SK-N-SH treated with all-trans-retinoic acid at 6 μM for 48 hours (cell line): ENCODE results near the gene CTRB2.

Experiments used
- ATAC-seq: fragments of 200-7000 bp; cut with Tn5 transposase; 3 replicates; pipeline ENCODE4 v1.9.1; 2020; ENCODE audit warnings: mild to moderate bottlenecking, moderate library complexity
- ARNTL ChIP-seq: fragments of 450-650 bp; formaldehyde crosslinking; IDR thresholded peaks from 2 replicates; pipeline ENCODE4 v1.5.0; 2020; ENCODE audit warnings: low read depth, mild to moderate bottlenecking, moderate library complexity, borderline replicate concordance
- BACH2 ChIP-seq: fragments of 250-450 bp; sonication (Bioruptor Pico); IDR thresholded peaks from 2 replicates; pipeline ENCODE4 v1.9.0; 2021; ENCODE audit warnings: mild to moderate bottlenecking, borderline replicate concordance
- CSDC2 ChIP-seq: fragments of 250-450 bp; sonication (Bioruptor Pico); IDR thresholded peaks from 2 replicates; pipeline ENCODE4 v1.5.0; 2020; ENCODE audit warnings: mild to moderate bottlenecking, moderate library complexity
- ESRRG ChIP-seq: fragments of 250-450 bp; sonication (Bioruptor Pico); IDR thresholded peaks from 2 replicates; pipeline ENCODE4 v1.6.1; 2021; ENCODE audit warnings: mild to moderate bottlenecking
- GLIS3 ChIP-seq: fragments of 250-450 bp; sonication (Bioruptor Pico); IDR thresholded peaks from 2 replicates; pipeline ENCODE4 v1.5.0; 2020; ENCODE audit warnings: mild to moderate bottlenecking, moderate library complexity
- ISL1 ChIP-seq: fragments of 250-450 bp; sonication (Bioruptor Pico); IDR thresholded peaks from 2 replicates; pipeline ENCODE4 v2.1.2; 2022; ENCODE audit warnings: mild to moderate bottlenecking, moderate library complexity
- POU6F1 ChIP-seq: fragments of 250-450 bp; sonication (Bioruptor Pico); IDR thresholded peaks from 2 replicates; pipeline ENCODE4 v1.8.0; 2021; ENCODE audit warnings: low read depth, mild to moderate bottlenecking, moderate library complexity, borderline replicate concordance
- PPARA ChIP-seq: fragments of 250-450 bp; sonication (Bioruptor Pico); IDR thresholded peaks from 2 replicates; pipeline ENCODE4 v1.5.0; 2020; ENCODE audit warnings: mild to moderate bottlenecking, borderline replicate concordance
- RARB ChIP-seq: fragments of 250-450 bp; sonication (Bioruptor Pico); IDR thresholded peaks from 2 replicates; pipeline ENCODE4 v1.8.0; 2021; ENCODE audit warnings: mild to moderate bottlenecking, moderate library complexity
- SNAI2 ChIP-seq: fragments of 250-450 bp; sonication (Bioruptor Pico); IDR thresholded peaks from 2 replicates; pipeline ENCODE4 v1.5.0; 2020; ENCODE audit warnings: mild to moderate bottlenecking, moderate library complexity
- TCF4 ChIP-seq: fragments of 250-450 bp; sonication (Bioruptor Pico); IDR thresholded peaks from 2 replicates; pipeline ENCODE4 v1.8.0; 2021; ENCODE audit warnings: mild to moderate bottlenecking, moderate library complexity, borderline replicate concordance
- TOX ChIP-seq: fragments of 250-450 bp; sonication (Bioruptor Pico); IDR thresholded peaks from 2 replicates; pipeline ENCODE4 v1.8.0; 2021; ENCODE audit warnings: mild to moderate bottlenecking, moderate library complexity, borderline replicate concordance
- ZC3H10 ChIP-seq: fragments of 250-450 bp; sonication (Bioruptor Pico); IDR thresholded peaks from 2 replicates; pipeline ENCODE4 v1.5.1; 2021; ENCODE audit warnings: mild to moderate bottlenecking, moderate library complexity
- ZFP3 ChIP-seq: fragments of 250-450 bp; sonication (Bioruptor Pico); IDR thresholded peaks from 2 replicates; pipeline ENCODE4 v1.5.0; 2020; ENCODE audit warnings: mild to moderate bottlenecking, moderate library complexity
- ZFP30 ChIP-seq: fragments of 450-650 bp; formaldehyde crosslinking; IDR thresholded peaks from 2 replicates; pipeline ENCODE4 v1.5.0; 2022; ENCODE audit warnings: mild to moderate bottlenecking, moderate library complexity
- ZNF70 ChIP-seq: fragments of 450-650 bp; formaldehyde crosslinking; IDR thresholded peaks from 2 replicates; pipeline ENCODE4 v1.5.0; 2020; ENCODE audit warnings: mild to moderate bottlenecking, moderate library complexity
- ZNF8 ChIP-seq: fragments of 450-650 bp; formaldehyde crosslinking; IDR thresholded peaks from 2 replicates; pipeline ENCODE4 v1.5.0; 2020; ENCODE audit warnings: mild to moderate bottlenecking, moderate library complexity
- TF ChIP-seq, protein P1 (sequence below): fragments of 250-450 bp; sonication (Bioruptor Pico); IDR thresholded peaks from 2 replicates; pipeline ENCODE4 v1.5.0; 2020; ENCODE audit warnings: mild to moderate bottlenecking, moderate library complexity
- TF ChIP-seq, protein P2 (sequence below): fragments of 250-450 bp; sonication (Bioruptor Pico); IDR thresholded peaks from 2 replicates; pipeline ENCODE4 v1.5.1; 2021; ENCODE audit warnings: mild to moderate bottlenecking, moderate library complexity

CTRB2 gene

DNA sequence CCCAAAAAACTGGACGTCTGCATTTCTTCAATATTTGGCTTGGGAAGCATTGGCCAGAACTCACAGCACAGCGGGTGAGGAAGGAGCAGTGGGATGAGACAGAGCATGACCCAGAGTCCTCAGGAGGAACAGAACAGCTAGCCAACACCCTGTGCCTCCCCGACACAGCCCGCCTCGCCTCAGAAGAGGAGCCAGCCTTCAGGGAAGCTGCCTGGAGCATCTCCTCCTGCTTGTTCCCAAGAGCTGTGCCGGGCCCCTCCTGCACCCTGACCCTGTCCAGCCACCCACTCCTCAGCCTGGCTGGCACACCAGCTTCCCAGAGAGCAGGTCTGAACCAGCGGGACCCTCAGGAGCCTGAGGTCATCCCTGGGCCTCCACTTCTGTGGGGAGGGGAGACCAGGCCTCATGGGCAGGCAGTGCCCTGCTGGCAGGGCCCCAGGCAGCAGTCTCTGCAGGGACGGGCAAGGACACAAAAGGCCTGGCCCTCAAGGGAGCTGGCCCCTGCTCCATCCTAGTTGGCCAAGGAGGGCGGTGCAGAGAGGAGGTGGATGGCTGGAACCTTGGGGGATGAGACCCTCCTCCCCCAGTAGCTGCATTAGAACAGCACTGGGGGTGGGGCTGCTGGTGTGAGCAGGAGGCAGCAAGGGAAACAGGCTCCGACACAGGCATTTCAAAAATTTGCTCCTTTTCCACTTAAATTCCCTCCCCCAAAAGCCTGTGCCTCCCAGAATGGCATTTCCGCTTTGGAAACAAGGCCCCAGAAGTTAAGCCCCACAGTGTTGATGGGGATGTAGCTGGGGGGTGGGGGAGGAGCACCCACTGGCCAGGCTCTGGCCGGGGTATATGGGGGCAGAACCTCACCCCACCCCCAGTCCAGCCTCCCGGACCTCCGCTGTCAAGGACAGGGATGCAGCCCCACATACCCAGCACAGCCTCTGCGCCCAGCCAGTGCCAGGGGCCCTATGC, 46.3 kb upstream of the CTRB2 start:
- TF ChIP-seq TOX (CRISPR knock-in tag) (no peak), BACH2 (no peak), ZFP3 (CRISPR knock-in tag) (no peak), ZNF8 (CRISPR knock-in tag) (no peak), ZFP30 (no peak), ZNF70 (CRISPR knock-in tag) (no peak), SNAI2 (CRISPR knock-in tag) (no peak), ARNTL (CRISPR knock-in tag) (no peak), ZC3H10 (CRISPR knock-in tag) (no peak), TCF4 (CRISPR knock-in tag) (no peak)
- TF ChIP-seq, protein P1, sequence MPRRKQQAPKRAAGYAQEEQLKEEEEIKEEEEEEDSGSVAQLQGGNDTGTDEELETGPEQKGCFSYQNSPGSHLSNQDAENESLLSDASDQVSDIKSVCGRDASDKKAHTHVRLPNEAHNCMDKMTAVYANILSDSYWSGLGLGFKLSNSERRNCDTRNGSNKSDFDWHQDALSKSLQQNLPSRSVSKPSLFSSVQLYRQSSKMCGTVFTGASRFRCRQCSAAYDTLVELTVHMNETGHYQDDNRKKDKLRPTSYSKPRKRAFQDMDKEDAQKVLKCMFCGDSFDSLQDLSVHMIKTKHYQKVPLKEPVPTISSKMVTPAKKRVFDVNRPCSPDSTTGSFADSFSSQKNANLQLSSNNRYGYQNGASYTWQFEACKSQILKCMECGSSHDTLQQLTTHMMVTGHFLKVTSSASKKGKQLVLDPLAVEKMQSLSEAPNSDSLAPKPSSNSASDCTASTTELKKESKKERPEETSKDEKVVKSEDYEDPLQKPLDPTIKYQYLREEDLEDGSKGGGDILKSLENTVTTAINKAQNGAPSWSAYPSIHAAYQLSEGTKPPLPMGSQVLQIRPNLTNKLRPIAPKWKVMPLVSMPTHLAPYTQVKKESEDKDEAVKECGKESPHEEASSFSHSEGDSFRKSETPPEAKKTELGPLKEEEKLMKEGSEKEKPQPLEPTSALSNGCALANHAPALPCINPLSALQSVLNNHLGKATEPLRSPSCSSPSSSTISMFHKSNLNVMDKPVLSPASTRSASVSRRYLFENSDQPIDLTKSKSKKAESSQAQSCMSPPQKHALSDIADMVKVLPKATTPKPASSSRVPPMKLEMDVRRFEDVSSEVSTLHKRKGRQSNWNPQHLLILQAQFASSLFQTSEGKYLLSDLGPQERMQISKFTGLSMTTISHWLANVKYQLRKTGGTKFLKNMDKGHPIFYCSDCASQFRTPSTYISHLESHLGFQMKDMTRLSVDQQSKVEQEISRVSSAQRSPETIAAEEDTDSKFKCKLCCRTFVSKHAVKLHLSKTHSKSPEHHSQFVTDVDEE (CRISPR knock-in tag): no peak
- peak; percentile 39 for ATAC-seq

DNA sequence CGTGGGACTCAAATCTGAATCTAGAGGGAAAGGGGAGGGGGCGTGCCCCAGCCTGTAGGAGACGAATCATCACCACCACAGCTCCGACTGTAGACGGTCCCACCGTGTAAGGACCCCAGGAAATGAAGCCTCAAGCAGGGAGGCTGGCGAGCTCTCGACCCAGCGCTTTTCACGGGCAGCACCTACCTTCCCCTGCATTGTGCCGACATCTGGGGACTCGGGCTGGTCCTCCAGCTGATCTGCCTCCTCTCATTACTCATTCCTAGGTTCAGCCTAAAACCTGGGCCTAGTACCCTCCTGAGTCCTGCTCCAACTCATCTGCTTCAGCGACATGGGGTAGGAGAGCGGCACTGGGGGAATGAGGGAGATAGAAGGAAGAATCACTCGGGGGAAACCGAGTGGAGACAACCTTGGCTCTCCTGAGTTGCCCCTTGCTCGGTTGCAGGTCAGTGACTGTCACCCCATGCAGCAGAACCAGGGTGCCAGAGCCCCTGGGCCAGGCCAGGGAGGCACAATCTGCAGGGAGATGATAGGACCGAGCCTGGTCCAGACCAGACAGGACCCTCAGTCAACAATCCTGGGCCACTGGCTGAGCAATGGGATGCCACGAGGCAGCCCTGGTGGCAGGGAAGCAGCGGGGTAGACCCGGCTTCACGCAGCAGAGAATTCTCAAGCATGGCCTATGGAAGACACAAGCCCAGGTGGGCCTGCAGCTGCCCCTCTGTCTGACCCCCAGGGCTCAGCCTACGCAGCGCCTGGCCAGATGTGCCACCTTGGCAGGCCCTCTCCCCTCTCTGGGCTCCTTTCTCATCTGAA, 45.3 kb upstream of the CTRB2 start:
- TF ChIP-seq ZC3H10 (CRISPR knock-in tag) (no peak), ESRRG (CRISPR knock-in tag) (no peak), ZNF70 (CRISPR knock-in tag) (no peak), ZFP30 (no peak), ZFP3 (CRISPR knock-in tag) (no peak)
- TF ChIP-seq, protein P1 (CRISPR knock-in tag): no peak
- TF ChIP-seq, protein P2, sequence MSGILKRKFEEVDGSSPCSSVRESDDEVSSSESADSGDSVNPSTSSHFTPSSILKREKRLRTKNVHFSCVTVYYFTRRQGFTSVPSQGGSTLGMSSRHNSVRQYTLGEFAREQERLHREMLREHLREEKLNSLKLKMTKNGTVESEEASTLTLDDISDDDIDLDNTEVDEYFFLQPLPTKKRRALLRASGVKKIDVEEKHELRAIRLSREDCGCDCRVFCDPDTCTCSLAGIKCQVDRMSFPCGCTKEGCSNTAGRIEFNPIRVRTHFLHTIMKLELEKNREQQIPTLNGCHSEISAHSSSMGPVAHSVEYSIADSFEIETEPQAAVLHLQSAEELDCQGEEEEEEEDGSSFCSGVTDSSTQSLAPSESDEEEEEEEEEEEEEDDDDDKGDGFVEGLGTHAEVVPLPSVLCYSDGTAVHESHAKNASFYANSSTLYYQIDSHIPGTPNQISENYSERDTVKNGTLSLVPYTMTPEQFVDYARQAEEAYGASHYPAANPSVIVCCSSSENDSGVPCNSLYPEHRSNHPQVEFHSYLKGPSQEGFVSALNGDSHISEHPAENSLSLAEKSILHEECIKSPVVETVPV: no peak
- ATAC-seq: no peak

- ATAC-seq: peak; percentile 70
- TF ChIP-seq, protein P2: no peak
- TF ChIP-seq PPARA (CRISPR knock-in tag) (no peak), ISL1 (no peak), SNAI2 (CRISPR knock-in tag) (no peak), POU6F1 (CRISPR knock-in tag) (no peak), ZFP3 (CRISPR knock-in tag) (no peak), ARNTL (CRISPR knock-in tag) (no peak), ZC3H10 (CRISPR knock-in tag) (no peak), GLIS3 (CRISPR knock-in tag) (no peak), ZFP30 (no peak), TOX (CRISPR knock-in tag) (no peak), ZNF70 (CRISPR knock-in tag) (no peak), CSDC2 (CRISPR knock-in tag) (no peak), RARB (no peak)
Measured at GRCh38 chr16:75251280-75252048, 44.5 kb upstream of the CTRB2 start, which contains the start of gene BCAR1. TSS of gene BCAR1 (minus strand) at chr16:75251624. CDS start at chr16:75251482, 142 bp downstream.
